Activated CD4-positive, alpha-beta T cell treated with anti-CD3 and anti-CD28 coated beads, Interleukin-2, Interleukin-4, amounts not matched to agents 100 ng/mL and 50 ng/mL, durations not matched to agents 16 hours and 8 hours (primary cell): Measurements from ENCODE around the gene ZNF644.
"Not testable (repeated sequence)": the region's sequence is repeated elsewhere in the genome, so short reads cannot be mapped to it uniquely, and the experiment has no call there.

Experiments used
- DNase-seq: peaks from one replicate; pipeline ENCODE4 v3.0.0-alpha.2; 2020; ENCODE audit warnings: low spot score

The ZNF644 gene

GRCh38 chr1:91021686-91022517 is at the start of gene ZNF644:
TSS of gene ZNF644 (minus strand) at chr1:91022035. CDS start at chr1:90982353, 39,682 bp downstream.
- DNase-seq, result peak; percentile 94

- DNase-seq, result no peak
These were observed 48.5 kb upstream of the ZNF644 start for GRCh38 chr1:91070298-91070697.

- no peak for DNase-seq
These were observed 44.7 kb upstream of the ZNF644 start for GRCh38 chr1:91066538-91066937.

- DNase-seq, result no peak
These were observed 43.5 kb upstream of the ZNF644 start for GRCh38 chr1:91065337-91065736.

GRCh38 chr1:91063403-91063802 is 41.6 kb upstream of the ZNF644 start:
- DNase-seq, result not testable (repeated sequence)

- DNase-seq, result no peak
These were observed 37.3 kb upstream of the ZNF644 start for GRCh38 chr1:91059157-91059556.

GRCh38 chr1:91057784-91058183 is 35.9 kb upstream of the ZNF644 start:
- DNase-seq, result no peak

GRCh38 chr1:91054780-91055481 is 33.1 kb upstream of the ZNF644 start:
- no peak for DNase-seq

- DNase-seq, result no peak
These were observed 31.8 kb upstream of the ZNF644 start for GRCh38 chr1:91053630-91054029.

- not testable (repeated sequence) for DNase-seq
These were observed 27.7 kb upstream of the ZNF644 start for GRCh38 chr1:91049551-91049950.

GRCh38 chr1:91046766-91047165 is 24.9 kb upstream of the ZNF644 start:
- no peak for DNase-seq

GRCh38 chr1:91045284-91045683 is 23.4 kb upstream of the ZNF644 start:
- no peak for DNase-seq

- DNase-seq, result not testable (repeated sequence)
These were observed 22.9 kb upstream of the ZNF644 start for GRCh38 chr1:91044776-91045175.

- not testable (repeated sequence) for DNase-seq
These were observed 20.5 kb upstream of the ZNF644 start for GRCh38 chr1:91042372-91042771.

- DNase-seq, result no peak
These were observed 16.7 kb upstream of the ZNF644 start for GRCh38 chr1:91038582-91038981.

GRCh38 chr1:91036894-91037829 is 15.3 kb upstream of the ZNF644 start:
- DNase-seq, result no peak

GRCh38 chr1:91032349-91032748 is 10.5 kb upstream of the ZNF644 start:
- no peak for DNase-seq

- no peak for DNase-seq
These were observed 9.2 kb upstream of the ZNF644 start for GRCh38 chr1:91031081-91031480.

GRCh38 chr1:91026777-91027176 is 4.9 kb upstream of the ZNF644 start:
- no peak for DNase-seq

GRCh38 chr1:91026320-91026719 is 4.5 kb upstream of the ZNF644 start:
- DNase-seq, result no peak

- DNase-seq, result no peak
These were observed 2.8 kb upstream of the ZNF644 start for GRCh38 chr1:91024481-91025119.

- DNase-seq, result no peak
These were observed 689 bp upstream of the ZNF644 start for GRCh38 chr1:91022518-91022929.
